Measurements from ENCODE around the gene DENND4A.

Gene DENND4A

DNA sequence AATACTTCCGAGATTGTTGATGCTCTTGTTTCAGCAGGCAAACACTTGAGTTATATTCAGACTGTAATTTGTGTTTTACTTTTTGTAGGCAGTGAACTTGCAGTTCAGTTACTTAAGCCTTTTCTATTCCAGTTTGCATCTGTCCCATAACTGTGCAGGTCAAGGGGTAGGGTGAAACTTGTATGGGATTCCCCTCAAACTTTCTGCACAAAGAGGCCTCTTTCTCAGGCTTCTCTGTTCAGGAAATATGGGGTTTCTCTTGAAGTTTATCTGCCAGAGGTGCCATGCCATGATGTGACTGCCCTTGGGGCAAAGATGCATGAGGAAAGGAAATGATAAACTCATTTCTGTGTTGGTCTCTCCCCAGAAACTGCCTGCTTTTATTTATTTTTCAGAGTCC is 103.6 kb downstream of the DENND4A start:
- H3K27me3 ChIP-seq (ENCODE audit: control insufficient read depth, insufficient read depth, low read length): no peaks in the 10 kb centered on the region
- H3K36me3 ChIP-seq (ENCODE audit: control insufficient read depth, insufficient read depth, low read length): no peaks in the 10 kb centered on the region
- H3K4me3 ChIP-seq (ENCODE audit: low read depth, low read length): no peak overlapping the region
- no peak overlapping the region for H3K9ac ChIP-seq (ENCODE audit: low read depth, low read length)
- H3K9me3 ChIP-seq (ENCODE audit: control insufficient read depth, insufficient read depth, low read length): no peaks in the 10 kb centered on the region
- H3K4me1 ChIP-seq (ENCODE audit: control insufficient read depth, insufficient read depth, low read length): no peaks in the 10 kb centered on the region

DNA sequence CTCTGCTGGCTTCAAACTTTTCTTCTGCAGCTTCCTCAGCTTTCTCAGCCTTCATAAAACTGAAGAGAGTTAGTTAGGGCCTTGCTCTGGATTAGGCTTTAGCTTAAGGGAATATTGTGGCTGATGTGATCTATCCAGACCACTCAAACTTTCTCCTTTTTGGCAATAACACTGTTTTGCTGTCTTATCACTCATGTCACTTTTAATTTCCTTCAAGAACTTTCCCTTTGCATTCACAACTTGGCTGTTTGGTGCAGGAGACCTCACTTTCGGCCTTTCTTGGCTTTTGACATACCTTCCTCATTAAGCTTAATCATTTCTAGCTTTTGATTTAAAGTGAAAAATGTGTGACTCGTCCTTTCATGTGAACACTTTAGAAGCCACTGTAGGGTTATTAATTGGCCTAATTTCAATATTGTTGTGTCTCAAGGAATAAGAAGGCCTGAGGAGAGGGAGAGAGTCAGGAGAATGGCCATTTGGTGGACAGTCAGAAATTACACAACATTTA is 109.6 kb downstream of the DENND4A start:
- H3K4me1 ChIP-seq (ENCODE audit: control insufficient read depth, insufficient read depth, low read length): no peaks in the 10 kb centered on the region

GRCh38 chr15:65680544-65680943 is 111.5 kb downstream of the DENND4A start:
- H3K4me1 ChIP-seq (ENCODE audit: control insufficient read depth, insufficient read depth, low read length): no peaks in the 10 kb centered on the region
- no peaks in the 10 kb centered on the region for H3K27me3 ChIP-seq (ENCODE audit: control insufficient read depth, insufficient read depth, low read length)
- H3K9ac ChIP-seq (ENCODE audit: low read depth, low read length): no peak overlapping the region
- H3K9me3 ChIP-seq (ENCODE audit: control insufficient read depth, insufficient read depth, low read length): no peaks in the 10 kb centered on the region
- no peaks in the 10 kb centered on the region for H3K36me3 ChIP-seq (ENCODE audit: control insufficient read depth, insufficient read depth, low read length)
- no peak overlapping the region for H3K4me3 ChIP-seq (ENCODE audit: low read depth, low read length)

More for the DNA sequence above, 109.6 kb downstream of the DENND4A start:
- no peak overlapping the region for H3K4me3 ChIP-seq (ENCODE audit: low read depth, low read length)
- no peaks in the 10 kb centered on the region for H3K27me3 ChIP-seq (ENCODE audit: control insufficient read depth, insufficient read depth, low read length)
- H3K9ac ChIP-seq (ENCODE audit: low read depth, low read length): no peak overlapping the region
- no peaks in the 10 kb centered on the region for H3K9me3 ChIP-seq (ENCODE audit: control insufficient read depth, insufficient read depth, low read length)
- H3K36me3 ChIP-seq (ENCODE audit: control insufficient read depth, insufficient read depth, low read length): no peaks in the 10 kb centered on the region

DNA sequence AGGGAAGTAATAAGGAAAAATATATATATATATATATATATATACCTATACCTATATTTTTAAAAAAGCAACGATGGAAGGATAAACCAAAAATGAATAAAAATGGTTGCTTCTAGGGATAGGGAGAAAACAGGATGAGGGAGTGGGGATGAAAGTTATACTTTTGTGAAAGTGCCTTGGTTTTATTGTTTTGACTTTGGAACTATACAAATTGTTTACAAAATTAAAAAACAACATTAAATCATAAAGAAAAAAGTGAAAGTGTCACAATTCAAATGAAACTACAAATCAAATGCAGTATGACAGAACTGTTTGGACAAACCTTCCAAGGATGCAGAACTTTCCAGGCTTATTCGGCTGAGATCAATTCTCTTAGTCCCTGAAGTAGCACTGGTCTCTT is 116.0 kb downstream of the DENND4A start:
- Histone ChIP-seq H3K36me3 (ENCODE audit: control insufficient read depth, insufficient read depth, low read length) (no peaks in the 10 kb centered on the region), H3K27me3 (ENCODE audit: control insufficient read depth, insufficient read depth, low read length) (no peaks in the 10 kb centered on the region), H3K9ac (ENCODE audit: low read depth, low read length) (no peak overlapping the region), H3K9me3 (ENCODE audit: control insufficient read depth, insufficient read depth, low read length) (no peaks in the 10 kb centered on the region), H3K4me1 (ENCODE audit: control insufficient read depth, insufficient read depth, low read length) (no peaks in the 10 kb centered on the region), H3K4me3 (ENCODE audit: low read depth, low read length) (no peak overlapping the region)

GRCh38 chr15:65675551-65675950 is 116.5 kb downstream of the DENND4A start:
- no peaks in the 10 kb centered on the region for H3K4me1 ChIP-seq (ENCODE audit: control insufficient read depth, insufficient read depth, low read length)
- no peak overlapping the region for H3K4me3 ChIP-seq (ENCODE audit: low read depth, low read length)
- H3K9ac ChIP-seq (ENCODE audit: low read depth, low read length): no peak overlapping the region
- H3K27me3 ChIP-seq (ENCODE audit: control insufficient read depth, insufficient read depth, low read length): no peaks in the 10 kb centered on the region
- H3K36me3 ChIP-seq (ENCODE audit: control insufficient read depth, insufficient read depth, low read length): no peaks in the 10 kb centered on the region
- H3K9me3 ChIP-seq (ENCODE audit: control insufficient read depth, insufficient read depth, low read length): no peaks in the 10 kb centered on the region

DNA sequence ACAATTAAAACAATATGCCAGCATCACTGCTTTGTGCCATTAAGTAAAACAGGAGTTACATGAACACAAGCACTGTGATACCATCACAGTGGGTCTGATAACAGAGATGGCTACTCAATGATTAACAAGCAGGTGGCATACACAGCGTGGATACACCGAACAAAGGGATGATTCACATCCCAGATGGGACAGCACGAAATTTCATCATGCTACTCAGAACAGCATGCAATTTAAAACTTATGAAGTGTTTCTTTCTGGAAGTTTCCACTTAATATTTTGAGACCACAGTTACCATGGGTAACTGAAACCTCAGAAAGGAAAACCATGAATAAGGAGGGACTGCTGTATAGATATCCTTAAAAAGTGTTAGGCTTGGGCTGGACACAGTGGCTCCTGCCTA is 125.8 kb downstream of the DENND4A start:
- Histone ChIP-seq H3K36me3 (ENCODE audit: control insufficient read depth, insufficient read depth, low read length) (no peaks in the 10 kb centered on the region), H3K9me3 (ENCODE audit: control insufficient read depth, insufficient read depth, low read length) (no peaks in the 10 kb centered on the region), H3K9ac (ENCODE audit: low read depth, low read length) (no peak overlapping the region)

GRCh38 chr15:65663521-65663920 is 128.6 kb downstream of the DENND4A start:
- H3K27me3 ChIP-seq (ENCODE audit: control insufficient read depth, insufficient read depth, low read length): no peaks in the 10 kb centered on the region
- H3K36me3 ChIP-seq (ENCODE audit: control insufficient read depth, insufficient read depth, low read length): no peaks in the 10 kb centered on the region
- no peaks in the 10 kb centered on the region for H3K4me1 ChIP-seq (ENCODE audit: control insufficient read depth, insufficient read depth, low read length)
- no peak overlapping the region for H3K4me3 ChIP-seq (ENCODE audit: low read depth, low read length)
- no peak overlapping the region for H3K9ac ChIP-seq (ENCODE audit: low read depth, low read length)
- no peaks in the 10 kb centered on the region for H3K9me3 ChIP-seq (ENCODE audit: control insufficient read depth, insufficient read depth, low read length)

More for the DNA sequence above, 125.8 kb downstream of the DENND4A start:
- Histone ChIP-seq H3K4me3 (ENCODE audit: low read depth, low read length) (no peak overlapping the region), H3K4me1 (ENCODE audit: control insufficient read depth, insufficient read depth, low read length) (no peaks in the 10 kb centered on the region), H3K27me3 (ENCODE audit: control insufficient read depth, insufficient read depth, low read length) (no peaks in the 10 kb centered on the region)

- Histone ChIP-seq H3K9ac (ENCODE audit: low read depth, low read length) (no peak overlapping the region), H3K4me3 (ENCODE audit: low read depth, low read length) (no peak overlapping the region), H3K4me1 (ENCODE audit: control insufficient read depth, insufficient read depth, low read length) (no peaks in the 10 kb centered on the region), H3K36me3 (ENCODE audit: control insufficient read depth, insufficient read depth, low read length) (no peaks in the 10 kb centered on the region), H3K27me3 (ENCODE audit: control insufficient read depth, insufficient read depth, low read length) (no peaks in the 10 kb centered on the region), H3K9me3 (ENCODE audit: control insufficient read depth, insufficient read depth, low read length) (no peaks in the 10 kb centered on the region)
These were observed 131.2 kb downstream of the DENND4A start for GRCh38 chr15:65660927-65661326.

DNA sequence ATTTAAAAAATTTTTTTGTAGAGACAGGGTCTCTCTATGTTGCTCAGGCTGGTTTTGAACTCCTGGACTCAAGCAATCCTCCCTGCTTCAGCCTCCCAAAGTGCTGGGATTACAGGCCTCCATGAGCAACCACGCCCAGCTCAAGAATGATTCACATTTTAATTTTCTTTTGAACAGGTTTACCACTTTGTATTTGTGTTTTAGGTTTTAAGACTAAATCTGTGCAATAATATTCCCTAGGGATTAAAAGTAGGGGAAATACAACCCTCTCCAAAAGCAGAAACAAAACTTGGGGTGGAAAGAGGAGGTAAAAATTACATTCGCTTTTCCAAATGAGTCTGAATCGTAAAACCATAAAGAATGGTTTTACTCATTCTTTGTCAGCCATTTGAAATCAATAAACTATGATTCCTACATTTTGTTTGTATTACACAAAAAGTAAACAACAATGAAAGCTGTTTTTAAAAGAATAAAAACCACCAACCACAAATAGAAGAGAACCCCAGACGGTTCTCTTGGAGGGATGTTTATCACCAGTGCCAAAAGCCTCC is 132.5 kb downstream of the DENND4A start:
- H3K27me3 ChIP-seq (ENCODE audit: control insufficient read depth, insufficient read depth, low read length): no peaks in the 10 kb centered on the region
- H3K9me3 ChIP-seq (ENCODE audit: control insufficient read depth, insufficient read depth, low read length): no peaks in the 10 kb centered on the region
- no peak overlapping the region for H3K4me3 ChIP-seq (ENCODE audit: low read depth, low read length)
- no peaks in the 10 kb centered on the region for H3K36me3 ChIP-seq (ENCODE audit: control insufficient read depth, insufficient read depth, low read length)
- no peaks in the 10 kb centered on the region for H3K4me1 ChIP-seq (ENCODE audit: control insufficient read depth, insufficient read depth, low read length)
- no peak overlapping the region for H3K9ac ChIP-seq (ENCODE audit: low read depth, low read length)

DNA sequence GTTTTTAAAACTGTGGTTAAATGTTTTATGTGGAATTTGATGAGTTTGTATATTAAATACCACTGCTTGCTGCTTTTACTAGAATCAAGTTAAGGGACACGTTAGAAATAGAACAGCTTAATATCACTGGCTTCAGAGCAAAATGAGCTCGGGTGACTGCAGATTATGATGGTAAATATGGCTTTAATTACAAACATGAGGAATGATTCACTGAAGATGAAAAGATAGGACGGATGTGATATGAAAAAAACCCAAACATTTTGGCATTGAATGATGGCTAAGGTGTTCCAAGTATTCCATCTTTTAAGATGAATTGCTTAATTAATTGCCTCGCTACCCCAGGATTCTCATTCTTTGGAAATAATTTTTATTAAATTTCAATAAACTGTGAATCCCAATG is 136.6 kb downstream of the DENND4A start:
- no peaks in the 10 kb centered on the region for H3K4me1 ChIP-seq (ENCODE audit: control insufficient read depth, insufficient read depth, low read length)
- H3K9me3 ChIP-seq (ENCODE audit: control insufficient read depth, insufficient read depth, low read length): no peaks in the 10 kb centered on the region
- H3K36me3 ChIP-seq (ENCODE audit: control insufficient read depth, insufficient read depth, low read length): no peaks in the 10 kb centered on the region
- no peak overlapping the region for H3K4me3 ChIP-seq (ENCODE audit: low read depth, low read length)
- no peaks in the 10 kb centered on the region for H3K27me3 ChIP-seq (ENCODE audit: control insufficient read depth, insufficient read depth, low read length)
- H3K9ac ChIP-seq (ENCODE audit: low read depth, low read length): no peak overlapping the region

- H3K9me3 ChIP-seq (ENCODE audit: control insufficient read depth, insufficient read depth, low read length): no peaks in the 10 kb centered on the region
- H3K4me3 ChIP-seq (ENCODE audit: low read depth, low read length): no peak overlapping the region
- no peaks in the 10 kb centered on the region for H3K27me3 ChIP-seq (ENCODE audit: control insufficient read depth, insufficient read depth, low read length)
- no peaks in the 10 kb centered on the region for H3K4me1 ChIP-seq (ENCODE audit: control insufficient read depth, insufficient read depth, low read length)
- no peaks in the 10 kb centered on the region for H3K36me3 ChIP-seq (ENCODE audit: control insufficient read depth, insufficient read depth, low read length)
- no peak overlapping the region for H3K9ac ChIP-seq (ENCODE audit: low read depth, low read length)
These were observed 137.1 kb downstream of the DENND4A start for GRCh38 chr15:65655026-65655425.

DNA sequence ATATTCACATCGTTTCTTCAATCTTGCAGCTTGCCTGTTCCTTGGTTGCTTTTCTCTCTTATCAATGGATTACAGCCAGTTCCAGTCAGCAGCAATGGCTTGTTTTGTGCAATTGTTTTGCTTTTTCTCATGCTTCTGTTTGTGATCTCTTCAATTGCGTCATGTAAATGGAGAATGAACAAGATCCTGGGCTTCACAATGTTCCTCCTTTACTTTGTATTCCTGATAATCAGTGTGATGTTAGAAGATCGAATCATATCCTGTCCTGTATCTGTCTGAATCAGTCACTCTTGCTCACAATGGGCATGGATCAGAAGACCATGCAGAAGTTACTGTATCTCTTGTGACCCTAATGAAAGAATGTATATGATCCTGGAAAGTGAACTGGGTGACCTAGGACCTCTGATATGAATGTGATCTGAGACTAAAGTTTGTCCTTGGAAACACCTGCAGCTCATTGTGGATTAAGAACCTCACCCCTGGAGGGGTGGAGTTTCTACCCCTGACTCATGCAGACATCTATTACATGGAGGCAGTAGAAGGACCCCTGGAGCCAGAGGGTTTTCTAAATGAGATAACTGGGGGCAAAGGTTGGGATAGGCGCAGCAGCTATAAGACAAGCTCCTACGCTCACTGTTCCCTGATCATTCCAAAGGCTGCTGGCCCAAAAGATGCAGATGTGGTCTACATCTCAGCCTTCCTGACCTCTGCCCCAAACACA is 138.1 kb downstream of the DENND4A start:
- Histone ChIP-seq H3K9ac (ENCODE audit: low read depth, low read length) (no peak overlapping the region), H3K4me3 (ENCODE audit: low read depth, low read length) (no peak overlapping the region), H3K27me3 (ENCODE audit: control insufficient read depth, insufficient read depth, low read length) (no peaks in the 10 kb centered on the region), H3K36me3 (ENCODE audit: control insufficient read depth, insufficient read depth, low read length) (no peaks in the 10 kb centered on the region), H3K9me3 (ENCODE audit: control insufficient read depth, insufficient read depth, low read length) (no peaks in the 10 kb centered on the region), H3K4me1 (ENCODE audit: control insufficient read depth, insufficient read depth, low read length) (no peaks in the 10 kb centered on the region)
